HepG2 (cell line): ENCODE results near the gene MTPN. TPM values are rescaled to one million over a fixed set of nuclear protein-coding genes. Genes with fewer than 3 reads are reported as not detected.

ENCODE experiments used
- ATAC-seq: fragments of 200-7000 bp; cut with Tn5 transposase; 3 replicates; pipeline ENCODE4 v1.9.1; 2020; ENCODE audit warnings: mild to moderate bottlenecking, moderate library complexity
- BruUV-seq: library from RNA; stranded (reverse); fragments of 400-500 nt; replicated peaks from 2 replicates; lab custom pipeline; 2021; lab: Mats Ljungman, UMichigan
- CTCF ChIA-PET: fragments of 300-600 bp; formaldehyde crosslinking; extraction: SDS; loops from one replicate; lab custom pipeline; 2021; ENCODE audit warnings: low total read pairs, inconsistent platforms, low intra/inter-chr PET ratio; lab: Yijun Ruan, JAX
- POLR2A ChIA-PET: fragments of 350-600 bp; sonication (Branson Sonifier 250); formaldehyde crosslinking; loops from one replicate; lab custom pipeline; 2020; ENCODE audit warnings: antibody characterized with exemption, inconsistent platforms; lab: Yijun Ruan, JAX
- DNase-seq: peaks from one replicate; pipeline ENCODE4 v3.0.0-alpha.2; 2015; ENCODE audit warnings: low spot score
- FAIRE-seq: peaks from 3 replicates; lab custom pipeline; 2011; peaks lifted over from hg19 to GRCh38; lab: Jason Lieb, UNC
- H2AFZ ChIP-seq: one replicate; pipeline ENCODE4 v1.6.1; 2011; ENCODE audit warnings: low read length, inconsistent platforms
- H3K27ac ChIP-seq: fragments of 300-600 bp; 3 replicates; pipeline ENCODE4 v1.8.0; 2011; ENCODE audit warnings: mixed run types, mild to moderate bottlenecking, mixed read lengths, low read length, inconsistent platforms; ENCODE audit not compliant: insufficient read depth; ENCODE audit errors: extremely low read length
- H3K27me3 ChIP-seq, 2 experiments: fragments of 200-600 bp in 1 of 2; 2 replicates in 1 of 2; 3 replicates in 1 of 2; pipeline versions ENCODE4 v1.6.0 to v1.8.0; 2011; ENCODE audit warnings: low read length in 2 of 2, mild to moderate bottlenecking in 2 of 2, moderate library complexity in 2 of 2, inconsistent platforms in 1 of 2; ENCODE audit not compliant: insufficient read depth in 2 of 2, control insufficient read depth in 1 of 2
- H3K36me3 ChIP-seq, 2 experiments: fragments of 200-600 bp in 1 of 2; replicated peaks in 1 of 2; 2 replicates in 1 of 2; 3 replicates in 1 of 2; pipeline versions ENCODE4 v1.5.1 to v1.8.0; 2011; ENCODE audit warnings: low read length in 2 of 2, inconsistent platforms in 1 of 2; ENCODE audit not compliant: insufficient read depth in 2 of 2, control insufficient read depth in 1 of 2
- H3K4me1 ChIP-seq: 2 replicates; pipeline ENCODE4 v1.5.1; 2012; ENCODE audit warnings: low read length, inconsistent platforms; ENCODE audit not compliant: insufficient read depth
- H3K4me2 ChIP-seq: 2 replicates; pipeline ENCODE4 v1.6.0; 2011; ENCODE audit warnings: low read depth, low read length, inconsistent platforms
- H3K4me3 ChIP-seq, 3 experiments: fragments of 200-600 bp in 1 of 3; sonication (generic), shearing (Covaris generic) in 1 of 3; replicated peaks in 1 of 3; 2 replicates each; pipeline ENCODE4 v1.5.1; 2011 to 2016; ENCODE audit warnings: low read length in 3 of 3, inconsistent platforms in 2 of 3, low read depth in 2 of 3, mild to moderate bottlenecking in 2 of 3, control low read depth in 1 of 3, mixed read lengths in 1 of 3; ENCODE audit not compliant: insufficient read depth in 1 of 3
- H3K79me2 ChIP-seq: one replicate; pipeline ENCODE4 v1.6.1; 2011; ENCODE audit warnings: low read length, inconsistent platforms; ENCODE audit not compliant: insufficient read depth
- H3K9ac ChIP-seq: 2 replicates; pipeline ENCODE4 v1.6.0; 2011; ENCODE audit warnings: mild to moderate bottlenecking, low read depth, low read length, inconsistent platforms; ENCODE audit not compliant: insufficient read depth
- H3K9me3 ChIP-seq: 2 replicates; pipeline ENCODE4 v1.5.1; 2012; ENCODE audit warnings: mild to moderate bottlenecking, low read length
- H4K20me1 ChIP-seq: 2 replicates; pipeline ENCODE4 v1.6.0; 2011; ENCODE audit warnings: inconsistent platforms, mild to moderate bottlenecking, low read length, moderate library complexity; ENCODE audit not compliant: insufficient read depth
- JDP2 ChIP-seq: sonication (generic); formaldehyde crosslinking; IDR thresholded peaks from 2 replicates; pipeline ENCODE4 v1.8.1; 2022; ENCODE audit warnings: missing genetic modification reagents, borderline replicate concordance
- MBNL3 ChIP-seq: fragments of 250-450 bp; sonication (Bioruptor Pico); conservative IDR thresholded peaks from 2 replicates; pipeline ENCODE4 v1.8.0; 2022; ENCODE audit warnings: mild to moderate bottlenecking, inconsistent platforms
- NONO ChIP-seq, 2 experiments: fragments of 450-650 bp in 1 of 2; sonication (generic) in 1 of 2; formaldehyde crosslinking in 1 of 2; IDR thresholded peaks in 1 of 2; conservative IDR thresholded peaks in 1 of 2; 2 replicates each; pipeline versions ENCODE4 v1.6.1 to v1.8.0; 2017 to 2022; ENCODE audit warnings: mild to moderate bottlenecking in 1 of 2, missing genetic modification reagents in 1 of 2, moderate library complexity in 1 of 2
- PPARG ChIP-seq: conservative IDR thresholded peaks from 2 replicates; pipeline ENCODE4 v1.6.1; 2016; ENCODE audit warnings: missing biosample characterization, missing genetic modification reagents
- ZBTB34 ChIP-seq: sonication (generic); formaldehyde crosslinking; IDR thresholded peaks from 2 replicates; pipeline ENCODE4 v1.8.0; 2022; ENCODE audit warnings: mild to moderate bottlenecking, missing genetic modification reagents
- ZFP82 ChIP-seq: sonication (generic); formaldehyde crosslinking; IDR thresholded peaks from 2 replicates; pipeline ENCODE4 v1.5.1; 2020; ENCODE audit warnings: mild to moderate bottlenecking, missing genetic modification reagents, borderline replicate concordance
- WGBS: methylation state at CpG from one replicate; pipeline ENCODE4 v1.1.6; 2017; ENCODE audit warnings: low lambda C conversion rate; 5-methylcytosine and 5-hydroxymethylcytosine counted together
- in situ Hi-C: cut with HindIII; loops from 2 replicates; pipeline ENCODE4 v1.10.0; 2017; ENCODE audit warnings: low pct_unique_long_range_greater_than_20kb; ENCODE audit not compliant: extremely low pct_ligation_motif_present
- intact Hi-C: fragments of 100-400 bp; cut with micrococcal nuclease; formaldehyde crosslinking; loops from one replicate; pipeline ENCODE4 v1.10.0; 2022; ENCODE audit not compliant: unreplicated experiment
- polyA plus RNA-seq, 8 experiments: library from polyadenylated mRNA; depleted of rRNA in 3 of 8; stranded (reverse) in 7 of 8; unstranded in 1 of 8; fragments of >200 nt; fragmentation: Illumina TruSeq in 4 of 8; extraction: Trizol in 4 of 8; gene quantifications; 2 replicates each; pipeline versions ENCODE4 v1.2.1 to v1.2.3, GENCODE V29; 2011 to 2016; ENCODE audit warnings: low read depth in 4 of 8, missing spikeins in 1 of 8, mixed read lengths in 1 of 8; ENCODE audit not compliant: insufficient read depth in 1 of 8
- total RNA-seq, 5 experiments: library from RNA; depleted of rRNA; stranded (reverse); fragments of >200 nt; fragmentation: Illumina TruSeq; extraction: Trizol; gene quantifications; 2 replicates each; pipeline ENCODE4 v1.2.3, GENCODE V29; 2016; ENCODE audit warnings: low read depth in 1 of 5
- TF ChIP-seq, protein P1 (sequence below), 2 experiments: fragments of 450-650 bp in 1 of 2; sonication (generic) in 1 of 2; formaldehyde crosslinking in 1 of 2; IDR thresholded peaks; 2 replicates each; pipeline versions ENCODE4 v1.6.1 to v1.8.0; 2016 to 2022; ENCODE audit warnings: antibody characterized with exemption in 1 of 2, mild to moderate bottlenecking in 1 of 2, missing genetic modification reagents in 1 of 2

The MTPN gene
- total and polyA plus RNA-seq, 2 of the 13 experiments (the other 11 are each of a cell fraction or from before 2014, with no cell fraction given) = 31.1 to 71.7 TPM

DNA sequence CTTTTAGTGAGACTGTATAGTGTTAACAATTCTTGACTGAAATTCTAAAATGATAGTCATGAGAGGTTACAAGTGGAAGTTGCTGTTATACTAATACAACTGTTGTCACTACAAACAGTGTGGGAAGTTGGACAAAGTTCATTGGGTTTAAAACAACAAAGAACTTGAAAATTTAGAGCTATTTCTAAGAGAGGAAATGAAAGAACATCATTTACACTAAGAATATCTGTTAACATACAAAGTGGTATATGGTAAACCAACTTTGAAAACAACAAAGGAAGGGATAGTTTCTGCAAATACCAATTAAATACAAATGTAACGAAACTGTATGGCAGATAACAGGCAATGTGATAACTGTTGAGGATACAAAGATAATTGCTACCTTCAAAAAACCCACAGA is 11.6 kb downstream of the MTPN start:
- Histone ChIP-seq H3K4me3 (no peak overlapping the region), H4K20me1 (0 out of 2 replicates have a peak, but pooled peaks cover 3% of the 10 kb centered on the region), H3K4me1 (peaks cover 40% of the 10 kb centered on the region), H3K4me2 (peak overlapping the region; percentile 2; the same call in 1 of the 2 replicates), H3K27me3 (no peaks in the 10 kb centered on the region), H3K27ac (no peak overlapping the region), H2AFZ (no peak overlapping the region), H3K9ac (no peak overlapping the region), H3K79me2 (peaks cover 45% of the 10 kb centered on the region), H3K36me3 (peaks cover 0 to 1% of the 10 kb centered on the region in 2 experiments; a peak in 1 of 5 replicates), H3K9me3 (no peaks in the 10 kb centered on the region)
- ChIA-PET CTCF (no interaction called here), POLR2A (no interaction called here)
- no TSS peak for BruUV-seq
- 66% methylated on average over 1 of the region's 1 CpG for WGBS
- in situ Hi-C loops (no loop called here), intact Hi-C loops (no loop called here)
- ATAC-seq (peak; percentile 37; the same call in 2 of the 3 replicates), FAIRE-seq (no peak), DNase-seq (no peak)
- TF ChIP-seq PPARG (CRISPR knock-in tag) (peak; percentile 73), ZBTB34 (no peak), MBNL3 (no peak)

GRCh38 chr7:135964791-135965190 is 12.4 kb downstream of the MTPN start:
- no peak for FAIRE-seq

More at GRCh38 chr7:135964791-135965190, 12.4 kb downstream of the MTPN start:
- intact Hi-C loops = no loop called here
- H3K9me3 ChIP-seq = no peaks in the 10 kb centered on the region
- H3K9ac ChIP-seq = no peak overlapping the region
- H3K4me1 ChIP-seq = peaks cover 40% of the 10 kb centered on the region
- H2AFZ ChIP-seq = no peak overlapping the region
- ChIA-PET POLR2A (no interaction called here), CTCF (no interaction called here)
- TF ChIP-seq NONO (IDR thresholded peaks at IDR 0.05) (no peak), NONO (CRISPR knock-in tag; conservative IDR thresholded peaks at IDR 0.05) (no peak), ZFP82 (CRISPR knock-in tag) (no peak), JDP2 (CRISPR knock-in tag) (no peak)
- TF ChIP-seq, protein P1, sequence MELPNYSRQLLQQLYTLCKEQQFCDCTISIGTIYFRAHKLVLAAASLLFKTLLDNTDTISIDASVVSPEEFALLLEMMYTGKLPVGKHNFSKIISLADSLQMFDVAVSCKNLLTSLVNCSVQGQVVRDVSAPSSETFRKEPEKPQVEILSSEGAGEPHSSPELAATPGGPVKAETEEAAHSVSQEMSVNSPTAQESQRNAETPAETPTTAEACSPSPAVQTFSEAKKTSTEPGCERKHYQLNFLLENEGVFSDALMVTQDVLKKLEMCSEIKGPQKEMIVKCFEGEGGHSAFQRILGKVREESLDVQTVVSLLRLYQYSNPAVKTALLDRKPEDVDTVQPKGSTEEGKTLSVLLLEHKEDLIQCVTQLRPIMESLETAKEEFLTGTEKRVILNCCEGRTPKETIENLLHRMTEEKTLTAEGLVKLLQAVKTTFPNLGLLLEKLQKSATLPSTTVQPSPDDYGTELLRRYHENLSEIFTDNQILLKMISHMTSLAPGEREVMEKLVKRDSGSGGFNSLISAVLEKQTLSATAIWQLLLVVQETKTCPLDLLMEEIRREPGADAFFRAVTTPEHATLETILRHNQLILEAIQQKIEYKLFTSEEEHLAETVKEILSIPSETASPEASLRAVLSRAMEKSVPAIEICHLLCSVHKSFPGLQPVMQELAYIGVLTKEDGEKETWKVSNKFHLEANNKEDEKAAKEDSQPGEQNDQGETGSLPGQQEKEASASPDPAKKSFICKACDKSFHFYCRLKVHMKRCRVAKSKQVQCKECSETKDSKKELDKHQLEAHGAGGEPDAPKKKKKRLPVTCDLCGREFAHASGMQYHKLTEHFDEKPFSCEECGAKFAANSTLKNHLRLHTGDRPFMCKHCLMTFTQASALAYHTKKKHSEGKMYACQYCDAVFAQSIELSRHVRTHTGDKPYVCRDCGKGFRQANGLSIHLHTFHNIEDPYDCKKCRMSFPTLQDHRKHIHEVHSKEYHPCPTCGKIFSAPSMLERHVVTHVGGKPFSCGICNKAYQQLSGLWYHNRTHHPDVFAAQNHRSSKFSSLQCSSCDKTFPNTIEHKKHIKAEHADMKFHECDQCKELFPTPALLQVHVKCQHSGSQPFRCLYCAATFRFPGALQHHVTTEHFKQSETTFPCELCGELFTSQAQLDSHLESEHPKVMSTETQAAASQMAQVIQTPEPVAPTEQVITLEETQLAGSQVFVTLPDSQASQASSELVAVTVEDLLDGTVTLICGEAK (IDR thresholded peaks at IDR 0.05) = peak; percentile 34; the same call in 1 of the 2 replicates
- TF ChIP-seq, protein P1 (CRISPR knock-in tag; IDR thresholded peaks at IDR 0.05) = no peak; the same call in 1 of the 2 replicates
- DNase-seq = no peak
- no peaks in the 10 kb centered on the region for H3K27me3 ChIP-seq
- WGBS = 97% methylated on average over 1 of the region's 1 CpG
- peaks cover 0 to 1% of the 10 kb centered on the region in 2 experiments; a peak in 1 of 5 replicates for H3K36me3 ChIP-seq
- 0 out of 2 replicates have a peak, but pooled peaks cover 3% of the 10 kb centered on the region for H4K20me1 ChIP-seq
- ATAC-seq = no peak
- H3K4me3 ChIP-seq = no peak overlapping the region
- peaks cover 52% of the 10 kb centered on the region for H3K79me2 ChIP-seq
- no TSS peak for BruUV-seq
- H3K4me2 ChIP-seq = no peak overlapping the region
- in situ Hi-C loops = no loop called here
- H3K27ac ChIP-seq = no peak overlapping the region
